T-helper 22 cell (primary cell): Measurements from ENCODE around the gene PPP2R3C.
"Not testable (repeated sequence)": the region's sequence is repeated elsewhere in the genome, so short reads cannot be mapped to it uniquely, and the experiment has no call there.

Source experiments
- DNase-seq: peaks from one replicate; pipeline ENCODE4 v3.0.0-alpha.2; 2020; ENCODE audit warnings: low read depth

Gene PPP2R3C

DNA sequence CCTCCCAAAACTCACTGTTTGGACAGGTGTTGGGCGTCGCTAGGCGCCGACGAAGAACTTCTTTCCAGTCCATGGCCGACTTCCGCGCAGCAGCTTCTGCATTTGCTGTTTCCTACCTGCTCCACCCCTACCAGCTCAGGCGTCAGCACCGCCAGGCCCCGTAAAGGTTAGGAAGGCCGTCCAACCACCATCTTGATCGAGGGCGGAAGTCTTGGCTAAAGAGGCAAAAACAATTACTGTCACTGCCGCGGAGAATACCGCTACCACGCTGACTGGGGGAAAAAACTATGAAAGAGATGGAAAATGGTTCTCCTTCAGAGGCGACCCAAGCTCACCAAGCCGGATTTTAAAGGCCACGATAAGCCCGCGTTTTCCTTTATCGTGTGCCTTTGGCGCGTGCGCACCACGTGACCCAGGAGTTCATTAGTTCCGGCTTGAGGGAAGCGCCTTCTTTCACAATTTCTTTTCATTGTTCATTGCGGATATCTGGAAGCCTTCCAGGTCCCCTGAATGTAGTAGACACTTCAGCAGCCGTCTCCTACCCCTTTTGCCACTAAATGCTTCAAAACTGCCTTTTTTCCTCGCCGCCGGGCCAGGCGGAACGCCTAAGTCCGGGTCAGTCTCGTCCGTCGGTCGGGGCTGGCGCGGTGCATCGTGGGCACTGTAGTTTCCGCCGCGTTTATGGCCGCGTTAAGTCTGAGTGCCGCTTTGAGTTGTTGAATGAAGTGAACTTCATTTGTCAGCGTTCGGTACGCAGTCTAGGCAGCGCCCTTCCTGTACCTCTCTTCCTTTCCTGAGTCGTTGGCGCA lies at the start of gene PPP2R3C, which contains the start of gene PRORP:
TSS of gene PPP2R3C (minus strand) at position 104 of the 809 bp plus-strand sequence. CDS start at position 73, 31 bp downstream.
TSS of gene PRORP (plus strand) at position 666 of the 809 bp plus-strand sequence. CDS start 694 bp downstream, outside the sequence.
- DNase-seq = peak; percentile 95

DNA sequence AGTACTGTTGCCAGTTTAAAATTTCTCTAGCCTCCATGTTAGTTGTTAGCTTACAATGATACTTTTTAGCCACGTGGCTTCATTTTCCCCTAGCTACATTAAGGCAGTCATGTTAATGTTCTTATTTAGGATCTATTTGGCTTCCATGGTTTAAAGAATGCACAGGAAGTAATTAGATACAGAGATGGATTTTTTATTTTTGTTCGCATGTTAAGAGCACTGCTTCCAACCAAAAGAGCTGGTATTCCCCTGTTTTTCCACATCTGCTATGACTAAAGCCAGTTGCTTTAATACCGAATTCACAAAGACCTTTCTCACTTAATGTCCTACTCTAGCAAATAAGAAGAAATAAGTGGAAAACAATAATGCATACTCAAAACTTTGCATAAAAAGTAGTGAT lies 45.7 kb upstream of the PPP2R3C start:
- DNase-seq = no peak

DNA sequence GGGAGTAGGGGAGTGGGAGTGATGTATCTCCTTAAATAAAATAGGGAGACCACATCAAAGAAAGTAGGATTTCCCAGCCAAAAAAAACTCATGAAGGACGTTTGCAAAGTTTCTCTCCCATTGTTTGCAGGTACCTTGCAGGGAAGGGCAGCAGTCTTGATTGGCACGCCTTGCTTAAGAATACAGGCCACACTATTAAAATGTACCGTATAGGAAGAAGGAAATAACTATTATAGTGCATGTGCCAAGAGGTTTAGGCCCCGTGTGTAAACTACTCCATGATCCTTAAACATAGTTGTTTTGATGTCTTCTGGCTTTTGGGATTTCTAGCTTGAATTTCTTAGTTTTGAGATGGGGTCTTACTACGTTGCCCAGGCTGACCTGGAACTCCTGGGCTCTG lies 43.1 kb upstream of the PPP2R3C start:
- no peak for DNase-seq

DNA sequence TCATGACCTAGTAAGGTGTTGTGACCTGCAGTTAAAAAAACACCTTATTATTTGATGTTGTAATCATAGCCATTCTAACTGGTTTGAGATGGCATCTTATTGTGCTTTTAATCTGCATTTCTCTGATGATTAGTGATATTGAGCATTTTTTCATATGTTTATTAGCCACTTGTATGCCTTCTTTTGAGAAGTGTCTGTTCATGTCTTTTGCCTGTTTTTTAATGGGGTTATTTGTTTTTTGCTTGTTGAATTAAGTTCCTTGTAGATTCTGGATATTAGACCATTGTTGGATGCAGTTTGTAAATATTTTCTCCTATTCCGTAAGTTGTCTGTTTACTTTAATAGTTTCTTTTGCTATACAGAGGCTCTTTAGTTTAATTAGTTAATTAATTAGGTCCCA lies 41.6 kb upstream of the PPP2R3C start:
- no peak for DNase-seq

DNA sequence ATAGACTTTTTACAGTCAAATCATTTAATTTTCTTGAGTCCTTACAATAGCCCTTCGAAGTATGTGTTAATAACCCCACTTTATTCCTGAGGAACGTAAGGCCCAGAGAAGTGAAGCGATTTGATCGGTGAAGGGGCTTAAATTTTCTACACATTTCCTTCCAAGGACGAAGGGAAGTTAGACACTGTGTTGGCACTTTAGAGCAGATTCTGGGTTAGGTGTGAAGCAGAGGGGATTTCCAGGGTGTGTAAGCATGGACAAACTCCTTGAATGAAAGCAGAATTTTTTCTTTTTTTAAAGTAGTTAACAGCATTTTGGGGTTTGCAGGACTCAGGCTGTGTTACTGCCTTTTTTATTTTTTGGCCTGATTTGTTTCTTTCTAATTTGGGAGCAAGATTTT lies 39.4 kb upstream of the PPP2R3C start:
- DNase-seq = no peak

DNA sequence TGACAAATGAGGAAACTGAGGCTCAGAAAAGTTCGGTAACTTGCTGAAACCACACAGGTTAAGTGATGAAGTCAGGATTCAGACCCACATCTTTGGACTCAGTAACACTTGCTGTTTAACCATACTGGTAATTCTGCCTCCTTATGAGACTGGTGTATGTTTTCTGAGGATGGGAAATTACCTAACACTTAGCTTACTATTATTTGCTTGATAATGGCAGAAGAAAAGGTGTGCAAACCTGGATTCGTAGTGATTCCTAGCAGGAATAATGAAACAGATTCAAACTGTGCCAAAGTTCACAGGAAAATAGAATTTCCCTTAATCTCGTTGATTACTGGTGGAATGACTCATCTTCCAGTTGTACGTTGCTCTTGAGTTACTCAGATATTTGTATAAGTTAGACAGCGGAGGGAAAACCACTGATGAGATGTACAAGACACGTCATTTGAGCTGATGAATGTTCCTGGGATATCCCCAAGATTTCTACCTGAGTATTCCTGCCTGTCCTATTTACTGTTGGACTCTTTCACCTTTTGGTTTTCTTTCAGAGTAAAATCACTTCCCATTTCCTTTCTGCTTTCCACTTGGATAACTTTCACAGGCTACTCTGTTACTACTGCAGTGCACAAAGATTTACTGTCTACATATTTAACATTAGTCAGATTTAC lies 38.1 kb upstream of the PPP2R3C start:
- DNase-seq = no peak

DNA sequence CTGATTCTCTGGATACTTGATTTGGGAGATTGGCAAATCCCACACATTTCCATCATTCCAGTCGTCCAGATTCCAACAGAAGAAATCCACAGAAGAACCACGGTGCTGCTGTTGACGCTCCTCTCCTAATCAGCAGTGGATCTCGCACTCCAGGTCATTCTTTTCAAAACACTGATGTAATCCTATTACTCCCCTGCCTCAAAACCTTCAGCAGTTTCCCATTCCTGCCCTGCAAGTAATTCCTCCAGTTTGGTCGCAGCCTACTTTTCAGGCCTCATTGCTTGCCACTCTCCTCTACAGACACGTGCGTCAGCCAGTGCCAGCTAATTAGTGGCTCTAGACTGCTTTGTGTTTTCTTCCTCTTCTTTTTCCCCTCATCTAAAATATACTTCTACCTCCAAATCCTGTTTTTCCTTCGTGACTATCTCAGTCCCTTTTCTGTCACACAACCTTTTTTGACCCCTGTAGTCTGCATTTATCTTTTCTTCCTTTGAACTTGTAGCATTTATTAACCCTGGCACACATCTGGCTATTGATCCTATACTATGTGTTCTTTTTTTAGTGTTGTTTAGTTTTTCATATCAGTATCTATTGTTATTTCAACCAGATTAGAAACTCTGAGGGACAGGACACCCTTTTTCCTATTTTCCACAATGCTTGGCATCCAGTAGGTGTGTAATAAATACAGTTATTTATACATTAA lies 37.3 kb upstream of the PPP2R3C start:
- no peak for DNase-seq

DNA sequence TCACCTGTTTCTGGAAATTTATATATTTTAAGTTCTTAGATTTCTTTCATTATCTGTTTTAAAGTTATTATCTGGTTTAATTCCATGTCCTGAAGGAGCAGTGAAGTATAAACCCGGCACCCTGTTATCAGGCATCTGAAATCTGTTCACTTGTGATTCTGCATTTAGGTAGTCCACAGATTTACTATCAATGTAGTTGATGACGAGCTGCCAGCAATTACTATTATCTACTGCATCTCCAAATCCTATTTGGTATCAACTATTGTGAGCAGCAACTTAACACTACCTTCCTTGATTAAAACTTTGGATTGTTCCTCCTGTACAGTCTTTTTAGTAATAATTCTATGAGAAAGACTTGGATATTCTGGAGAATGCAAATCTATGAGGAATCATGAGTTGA lies 36.7 kb upstream of the PPP2R3C start:
- no peak for DNase-seq

DNA sequence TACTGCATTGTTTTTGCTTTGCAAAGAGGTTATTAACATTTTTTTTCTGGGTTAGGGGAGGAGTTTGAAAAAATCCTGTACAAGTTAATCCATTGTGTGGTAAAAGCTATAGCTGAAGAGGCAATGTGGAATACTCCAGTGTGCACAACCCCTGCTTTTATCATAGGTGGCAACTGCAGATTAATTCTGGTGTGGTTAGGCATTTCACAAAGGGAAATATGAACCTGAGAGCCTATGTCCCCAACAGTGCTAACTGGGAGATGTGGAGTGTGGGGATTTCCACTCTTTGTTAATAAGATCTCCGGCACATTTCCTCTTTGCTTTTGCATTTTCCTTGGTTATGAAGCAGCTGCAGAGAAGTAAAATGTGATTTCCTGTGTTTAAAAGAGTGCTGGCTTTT lies 34.2 kb upstream of the PPP2R3C start:
- DNase-seq = no peak

DNA sequence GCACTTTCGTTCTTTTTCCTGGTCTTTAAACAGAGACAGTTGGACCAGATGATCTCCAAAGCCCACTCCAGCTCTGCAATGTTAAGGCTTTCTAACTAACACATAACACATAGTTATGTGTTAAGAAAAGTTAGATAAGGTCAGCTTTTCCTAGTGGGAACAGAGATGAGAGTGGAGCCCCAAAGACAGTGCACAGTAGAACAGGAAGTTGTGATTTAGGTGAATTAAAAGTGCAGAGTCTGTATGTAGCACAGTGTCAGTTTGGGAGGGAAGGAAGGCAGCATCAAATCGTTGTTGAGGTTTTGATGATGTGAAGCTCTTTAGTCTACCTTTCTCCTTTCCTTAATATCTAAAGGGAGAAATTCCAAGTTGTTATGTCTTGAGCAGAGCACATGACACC lies 32.2 kb upstream of the PPP2R3C start:
- no peak for DNase-seq

DNA sequence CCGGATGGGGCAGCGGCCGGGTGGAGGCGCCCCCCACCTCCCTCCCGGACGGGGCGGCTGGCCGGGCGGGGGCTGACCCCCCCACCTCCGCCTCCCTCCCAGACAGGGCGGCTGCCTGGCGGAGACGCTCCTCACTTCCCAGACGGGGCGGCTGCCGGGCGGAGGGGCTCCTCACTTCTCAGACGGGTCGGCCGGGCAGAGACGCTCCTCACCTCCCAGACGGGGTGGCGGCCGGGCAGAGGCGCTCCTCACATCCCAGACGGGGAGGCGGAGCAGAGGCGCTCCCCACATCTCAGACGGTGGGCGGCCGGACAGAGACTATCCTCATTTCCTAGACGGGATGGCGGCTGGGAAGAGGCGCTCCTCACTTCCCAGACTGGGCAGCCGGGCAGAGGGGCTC lies 30.7 kb upstream of the PPP2R3C start:
- not testable (repeated sequence) for DNase-seq

DNA sequence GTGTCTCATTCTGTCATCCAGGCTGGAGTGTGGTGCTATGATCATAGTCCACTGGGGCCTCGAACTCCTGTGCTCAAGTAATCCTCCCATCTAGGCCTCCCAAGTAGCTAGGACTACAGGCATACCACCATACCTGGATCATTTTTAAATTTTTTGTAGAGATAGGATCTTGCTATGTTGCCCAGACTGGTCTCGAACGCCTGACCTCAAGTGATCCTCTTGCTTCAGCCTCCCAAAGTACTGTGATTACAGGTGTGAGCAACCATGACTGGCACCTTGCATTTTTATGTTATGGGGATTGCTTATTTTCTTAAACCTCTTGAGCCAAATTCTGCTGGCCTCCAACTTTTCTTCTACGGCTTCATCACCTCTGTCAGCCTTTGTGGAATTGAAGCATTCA lies 27.4 kb upstream of the PPP2R3C start:
- DNase-seq = no peak

DNA sequence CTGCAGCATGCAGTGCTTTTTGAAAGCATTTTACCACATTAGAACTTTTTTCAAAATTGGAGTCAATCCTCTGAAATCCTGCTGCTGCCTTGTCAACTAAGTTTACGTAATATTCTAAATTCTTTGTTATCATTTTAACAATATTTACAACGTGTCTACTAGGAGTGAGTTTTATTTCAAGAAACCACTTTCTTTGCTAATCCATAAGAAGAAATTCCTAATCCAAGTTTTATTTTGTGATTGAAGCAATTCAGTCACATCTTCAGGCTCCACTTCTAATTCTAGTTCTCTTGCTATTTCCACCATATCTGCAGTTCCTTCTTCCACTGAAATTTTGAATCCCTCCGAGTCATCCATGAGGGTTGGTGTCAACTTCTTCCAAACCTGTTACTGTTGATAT lies 25.9 kb upstream of the PPP2R3C start:
- no peak for DNase-seq

DNA sequence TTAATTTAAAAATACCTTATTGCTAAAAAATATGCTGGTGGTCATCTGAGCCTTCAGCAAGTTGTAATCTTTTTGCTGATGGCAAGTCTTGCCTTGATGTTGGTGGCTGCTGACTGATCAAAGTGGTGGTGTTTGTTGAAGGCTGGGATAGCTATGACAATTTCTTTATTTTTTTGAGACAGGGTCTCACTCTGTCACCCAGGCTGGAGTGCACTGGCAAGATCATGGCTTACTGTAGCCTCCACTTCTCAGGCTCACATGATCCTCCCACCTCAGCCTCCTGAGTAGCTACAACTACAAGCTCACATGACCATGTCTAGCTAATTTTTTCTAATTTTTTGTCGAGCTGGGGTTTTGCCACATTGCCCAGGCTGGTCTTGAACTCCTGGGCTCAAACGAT lies 25.4 kb upstream of the PPP2R3C start:
- no peak for DNase-seq

DNA sequence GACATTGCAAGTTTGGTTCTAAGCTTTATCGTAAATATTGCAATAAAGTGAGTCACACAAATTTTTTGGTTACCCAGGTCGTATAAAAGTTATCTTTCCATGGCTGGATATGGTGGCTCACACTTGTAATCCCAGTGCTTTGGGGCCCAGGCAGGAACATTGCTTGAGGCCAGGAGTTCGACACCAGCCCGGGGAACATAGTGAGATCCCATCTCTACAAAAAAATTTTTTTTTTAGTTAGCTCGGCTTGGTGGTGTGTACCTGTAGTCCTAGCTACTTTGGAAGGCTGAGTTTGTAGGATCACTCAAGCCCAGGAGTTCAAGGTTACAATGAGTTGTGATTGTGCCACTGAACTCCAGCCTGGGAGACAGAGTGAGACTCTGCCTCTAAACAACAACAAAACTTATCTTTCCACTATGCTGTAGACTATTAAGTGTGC lies 24.9 kb upstream of the PPP2R3C start:
- no peak for DNase-seq

DNA sequence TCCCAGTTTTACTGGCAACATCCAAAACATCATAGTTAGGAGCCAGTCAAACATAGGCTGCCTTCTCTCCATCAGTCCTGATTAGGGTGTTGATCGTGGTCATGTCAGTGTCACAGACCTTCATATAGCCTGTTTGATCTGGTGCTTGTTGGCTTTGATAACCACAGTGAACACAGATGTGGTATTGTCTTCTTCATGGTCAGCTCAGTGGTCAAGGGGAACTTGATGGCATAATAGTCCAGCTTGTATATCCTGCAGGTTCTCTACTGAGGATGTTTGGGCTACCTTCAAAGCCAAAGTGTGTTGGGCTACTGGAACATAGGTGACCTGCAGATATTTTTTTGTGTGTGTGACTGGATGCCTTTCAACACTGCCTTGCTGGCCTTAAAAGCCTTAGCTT lies 22.2 kb upstream of the PPP2R3C start:
- DNase-seq = no peak

DNA sequence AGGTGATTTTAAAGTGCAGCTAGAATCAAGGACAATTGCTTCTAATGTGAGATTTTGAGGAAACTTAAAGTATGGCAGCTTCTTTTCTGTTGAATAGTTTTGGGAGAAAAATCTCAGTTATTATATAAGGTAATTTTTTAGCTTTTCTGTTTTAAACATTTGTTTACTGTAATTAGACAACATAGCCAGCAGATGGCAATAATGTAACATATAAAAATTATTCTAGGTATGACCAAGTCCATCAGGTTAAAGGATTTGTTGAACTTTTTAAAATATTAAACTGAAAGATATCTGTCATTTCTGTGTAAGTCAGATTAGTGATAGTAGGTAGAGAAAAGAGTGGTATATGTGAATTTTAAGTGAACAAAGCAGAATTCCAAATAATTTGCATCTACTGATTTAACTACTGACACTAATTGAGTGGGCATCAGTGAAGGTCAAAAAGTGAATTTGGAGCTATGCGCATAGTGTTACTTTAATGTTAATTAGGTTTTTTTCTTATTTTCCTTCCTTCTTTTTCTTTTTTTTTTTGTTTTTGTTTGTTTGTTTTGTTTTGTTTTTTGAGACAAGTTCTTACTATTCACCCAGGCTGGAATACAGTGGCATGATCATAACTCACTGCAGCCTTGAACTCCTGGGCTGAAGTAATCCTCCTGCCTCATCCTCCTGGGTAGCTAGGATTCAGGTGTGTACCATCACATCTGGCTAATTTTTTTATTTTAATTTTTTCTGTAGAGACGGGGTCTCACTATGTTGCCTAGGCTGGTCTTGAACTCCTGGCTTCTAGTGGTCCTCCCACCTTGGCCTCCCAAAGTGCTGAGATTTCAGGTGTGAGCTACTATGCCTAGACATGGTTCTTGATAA lies 19.2 kb upstream of the PPP2R3C start:
- no peak for DNase-seq

DNA sequence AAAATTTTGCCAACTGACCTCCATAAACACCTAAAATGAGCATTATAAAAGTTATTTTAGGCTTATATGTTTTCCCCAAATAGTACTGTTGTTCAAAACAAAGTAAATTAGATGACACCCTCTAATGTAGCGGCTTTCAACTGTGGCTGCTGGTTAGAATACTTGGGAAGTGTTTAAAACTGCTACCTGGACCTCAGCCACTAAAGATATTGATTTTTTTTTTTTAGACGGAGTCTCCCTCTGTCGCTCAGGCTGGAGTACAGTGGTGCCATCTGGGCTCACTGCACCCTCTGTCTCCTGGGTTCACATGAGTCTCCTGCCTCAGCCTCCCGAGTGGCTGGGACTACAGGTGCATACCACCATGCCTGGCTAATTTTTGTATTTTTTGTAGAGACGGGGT lies 16.8 kb upstream of the PPP2R3C start:
- no peak for DNase-seq

DNA sequence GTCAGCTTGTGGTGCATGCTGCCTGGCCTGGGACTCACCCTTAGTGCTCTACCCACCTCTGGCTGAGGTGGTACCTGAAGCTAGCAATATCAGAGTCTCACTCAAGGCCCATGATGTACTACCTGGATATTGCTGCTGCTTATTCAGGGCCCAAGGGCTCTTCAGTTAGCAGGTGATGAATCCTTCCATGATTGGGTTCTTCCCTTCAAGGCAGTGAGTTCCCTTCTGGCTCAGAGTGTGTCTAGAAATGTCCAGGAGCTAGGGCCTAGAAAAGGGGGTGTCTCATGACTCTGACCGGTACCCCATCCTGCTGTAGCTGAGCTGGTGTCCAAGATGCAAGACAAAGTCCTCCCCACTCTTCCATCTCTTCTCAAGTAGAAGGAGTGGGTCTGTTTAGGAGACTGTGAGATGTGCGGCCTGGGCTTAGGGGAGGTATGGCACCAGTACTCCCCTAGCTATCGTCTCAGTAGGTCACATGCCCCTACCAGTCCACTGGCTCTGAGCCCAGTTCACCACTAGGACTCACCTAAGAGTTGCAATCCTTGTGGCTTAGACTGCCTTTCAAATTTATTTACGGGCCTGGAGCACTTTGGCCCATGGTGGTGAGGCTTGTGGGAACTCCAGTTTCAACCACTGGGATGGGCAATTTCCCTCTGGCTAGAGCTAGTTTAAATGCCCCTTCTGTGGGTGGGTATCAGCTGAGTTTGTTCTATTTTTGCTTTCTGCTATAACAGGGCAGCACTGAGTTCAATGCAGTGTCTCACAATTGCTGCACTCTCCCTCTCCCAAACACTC lies 12.7 kb upstream of the PPP2R3C start:
- no peak for DNase-seq

DNA sequence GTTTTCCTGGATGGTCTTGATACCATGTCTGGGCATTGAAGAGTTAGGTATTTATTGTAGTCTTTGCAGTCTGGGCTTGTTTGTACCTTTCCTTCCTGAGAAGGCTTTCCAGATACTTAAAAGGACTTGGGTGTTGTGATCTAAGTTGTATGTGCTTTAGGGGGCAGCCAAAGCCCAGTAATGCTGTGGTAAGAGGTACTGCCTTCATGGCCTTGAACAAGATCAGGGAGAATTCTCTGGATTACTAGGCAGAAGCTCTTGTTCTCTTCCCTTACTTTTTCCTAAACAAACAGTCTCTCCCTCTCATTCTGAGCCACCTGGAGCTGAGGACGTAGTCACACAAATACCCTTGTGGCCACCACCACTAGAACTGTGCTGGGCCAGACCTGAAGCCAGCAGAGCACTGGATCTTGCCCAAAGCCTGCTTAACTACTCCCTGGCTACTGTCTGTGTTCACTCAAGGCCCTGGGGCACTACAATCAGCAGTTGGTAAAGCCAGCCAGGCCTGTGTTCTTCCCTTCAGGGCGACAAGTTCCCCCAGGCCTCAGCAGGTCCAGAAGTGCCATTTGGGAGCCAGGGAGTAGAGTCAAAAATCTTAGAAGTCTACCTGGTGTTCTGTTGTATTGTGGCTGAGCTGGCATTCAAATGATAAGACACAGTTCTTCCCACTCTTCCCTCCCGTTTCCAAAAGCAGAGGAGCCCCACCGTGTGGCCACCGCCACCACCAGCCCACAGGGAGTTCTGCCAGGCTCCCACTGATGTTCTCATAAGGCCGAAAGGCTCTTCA lies 11.9 kb upstream of the PPP2R3C start:
- no peak for DNase-seq
